DMS 273 treated with DMSO at 0.1 percent for 48 hours (cell line): Measurements from ENCODE around the gene SLC4A2.
"Not testable (repeated sequence)": the region's sequence is repeated elsewhere in the genome, so short reads cannot be mapped to it uniquely, and the experiment has no call there.

Source experiments
- DNase-seq: peaks from one replicate; lab custom pipeline; 2025; lab: John Stamatoyannopoulos, UW

The SLC4A2 gene

GRCh38 chr7:151024435-151025056 lies 34.8 kb upstream of the SLC4A2 start, which contains the start of gene ATG9B:
TSS of gene ATG9B (minus strand) at chr7:151024494. CDS start at chr7:151024423, 71 bp downstream.
- no peak for DNase-seq

DNA sequence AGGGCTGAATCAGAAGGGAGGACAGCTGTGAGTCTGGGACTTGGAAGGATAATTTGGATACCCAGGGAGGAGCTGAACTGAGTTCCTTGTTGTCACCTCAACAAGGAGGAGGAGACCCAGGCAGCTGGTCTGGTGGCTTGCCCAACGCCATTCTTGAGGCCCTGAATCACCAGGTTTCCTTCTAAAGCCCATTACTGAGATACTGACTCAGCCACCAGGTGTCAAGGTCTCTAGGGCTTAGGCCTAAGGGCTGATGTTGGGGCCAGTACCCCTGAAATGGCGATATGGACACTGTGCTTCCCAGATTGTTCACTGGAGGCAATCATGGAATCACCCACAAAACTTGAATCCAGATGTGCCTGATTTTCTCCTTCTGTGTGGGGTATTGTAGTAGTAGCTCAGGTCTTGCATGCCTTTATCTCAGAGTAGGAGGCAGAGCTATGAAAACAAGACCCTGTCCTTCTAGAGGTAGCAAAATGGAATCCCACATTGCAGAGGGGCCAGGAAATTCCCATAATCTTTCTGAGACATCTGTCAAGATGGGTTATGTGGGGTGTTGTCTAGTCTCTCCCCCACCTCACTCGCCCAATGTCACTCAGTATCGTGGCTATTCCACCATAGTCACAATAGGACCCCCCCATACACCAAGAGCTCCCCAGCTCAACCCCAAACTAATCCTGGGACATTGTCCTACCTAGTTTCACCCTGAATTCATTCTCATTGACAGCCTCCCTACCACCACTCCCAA lies 33.3 kb upstream of the SLC4A2 start:
- no peak for DNase-seq

DNA sequence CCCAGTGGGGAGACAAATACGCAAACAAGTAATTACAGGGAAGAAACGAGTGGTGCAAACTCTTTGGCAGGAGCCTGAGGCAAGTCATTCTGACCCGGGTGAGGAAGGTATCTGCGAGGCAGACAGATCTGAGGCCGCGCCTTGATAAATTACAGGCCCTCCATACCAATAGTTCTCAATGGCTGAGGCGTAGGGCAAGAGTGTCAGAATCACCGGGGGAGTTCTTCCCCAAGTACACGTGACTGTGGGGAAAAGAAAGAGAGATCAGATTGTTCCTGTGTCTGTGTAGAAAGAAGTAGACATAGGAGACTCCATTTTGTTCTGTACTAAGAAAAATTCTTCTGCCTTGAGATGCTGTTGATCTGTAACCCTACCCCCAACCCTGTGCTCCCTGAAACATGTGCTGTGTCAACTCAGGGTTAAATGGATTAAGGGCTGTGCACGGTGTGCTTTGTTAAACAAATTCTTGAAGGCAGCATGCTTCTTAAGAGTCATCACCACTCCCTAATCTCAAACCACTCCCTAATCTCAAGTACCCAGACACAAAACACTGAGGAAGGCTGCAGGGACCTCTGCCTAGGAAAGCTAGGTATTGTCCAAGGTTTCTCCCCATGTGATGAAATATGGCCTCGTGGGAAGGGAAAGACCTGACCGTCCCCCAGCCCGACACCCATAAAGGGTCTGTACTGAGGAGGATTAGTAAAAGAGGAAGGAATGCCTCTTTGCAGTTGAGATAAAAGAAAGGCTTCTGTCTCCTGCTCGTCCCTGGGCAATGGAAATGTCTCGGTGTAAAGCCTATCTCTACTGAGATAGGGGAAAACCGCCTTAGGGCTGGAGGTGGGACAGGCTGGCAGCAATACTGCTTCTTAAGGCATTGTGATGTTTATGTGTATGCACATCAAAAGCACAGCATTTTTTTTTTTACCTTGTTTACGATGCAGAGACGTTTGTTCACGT lies 32.3 kb upstream of the SLC4A2 start:
- not testable (repeated sequence) for DNase-seq

DNA sequence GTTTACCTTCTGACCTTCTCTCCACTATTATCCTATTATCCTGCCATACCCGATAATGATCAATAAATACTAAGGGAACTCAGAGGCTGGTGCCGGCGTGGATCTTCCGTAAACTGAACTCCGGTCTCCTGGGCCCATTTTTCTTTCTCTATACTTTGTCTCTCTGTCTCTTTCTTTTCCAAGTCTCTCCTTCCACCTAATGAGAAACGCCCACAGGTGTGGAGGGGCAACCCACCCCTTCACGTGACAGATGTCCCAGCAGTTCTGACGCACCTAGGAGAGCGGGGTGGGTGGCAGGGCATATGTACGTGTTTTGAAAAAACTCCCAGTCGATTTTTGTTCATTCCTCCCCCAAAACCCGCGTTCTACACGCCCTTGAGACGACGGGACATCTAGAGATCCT lies 31.7 kb upstream of the SLC4A2 start:
- not testable (repeated sequence) for DNase-seq

- peak; percentile 99 for DNase-seq
Measured at GRCh38 chr7:151028131-151028947, 31.1 kb upstream of the SLC4A2 start, which contains the start of gene ABCB8. TSS of gene ABCB8 (plus strand) at chr7:151028450. CDS start at chr7:151028516, 66 bp downstream.

DNA sequence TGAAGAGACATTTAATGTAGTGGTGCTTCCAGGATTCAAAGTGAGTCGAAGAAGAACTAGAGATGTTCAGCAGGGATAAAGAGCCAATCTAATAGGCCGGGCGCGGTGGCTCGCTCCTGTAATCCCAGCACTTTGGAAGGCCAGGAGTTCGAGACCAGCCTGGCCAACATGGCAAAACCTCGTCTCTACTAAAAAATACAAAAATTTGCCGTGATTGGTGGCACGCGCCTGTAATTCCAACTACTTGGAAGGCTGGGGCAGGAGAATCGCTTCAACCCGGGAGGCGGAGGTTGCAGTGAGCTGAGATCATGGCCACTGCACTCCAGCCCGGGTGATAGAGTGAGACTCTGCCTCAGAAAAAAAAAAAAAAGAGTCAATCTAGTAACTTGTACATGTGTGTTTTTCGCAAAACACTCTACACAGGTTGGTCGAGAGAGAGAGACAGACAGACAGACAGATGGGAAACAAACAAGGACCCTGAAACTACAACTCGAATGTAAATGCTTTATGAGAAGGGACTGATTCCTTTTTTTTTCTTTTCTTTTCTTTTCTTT lies 30.4 kb upstream of the SLC4A2 start:
- no peak for DNase-seq

- no peak for DNase-seq
Measured at GRCh38 chr7:151031011-151031410, 28.4 kb upstream of the SLC4A2 start.

DNA sequence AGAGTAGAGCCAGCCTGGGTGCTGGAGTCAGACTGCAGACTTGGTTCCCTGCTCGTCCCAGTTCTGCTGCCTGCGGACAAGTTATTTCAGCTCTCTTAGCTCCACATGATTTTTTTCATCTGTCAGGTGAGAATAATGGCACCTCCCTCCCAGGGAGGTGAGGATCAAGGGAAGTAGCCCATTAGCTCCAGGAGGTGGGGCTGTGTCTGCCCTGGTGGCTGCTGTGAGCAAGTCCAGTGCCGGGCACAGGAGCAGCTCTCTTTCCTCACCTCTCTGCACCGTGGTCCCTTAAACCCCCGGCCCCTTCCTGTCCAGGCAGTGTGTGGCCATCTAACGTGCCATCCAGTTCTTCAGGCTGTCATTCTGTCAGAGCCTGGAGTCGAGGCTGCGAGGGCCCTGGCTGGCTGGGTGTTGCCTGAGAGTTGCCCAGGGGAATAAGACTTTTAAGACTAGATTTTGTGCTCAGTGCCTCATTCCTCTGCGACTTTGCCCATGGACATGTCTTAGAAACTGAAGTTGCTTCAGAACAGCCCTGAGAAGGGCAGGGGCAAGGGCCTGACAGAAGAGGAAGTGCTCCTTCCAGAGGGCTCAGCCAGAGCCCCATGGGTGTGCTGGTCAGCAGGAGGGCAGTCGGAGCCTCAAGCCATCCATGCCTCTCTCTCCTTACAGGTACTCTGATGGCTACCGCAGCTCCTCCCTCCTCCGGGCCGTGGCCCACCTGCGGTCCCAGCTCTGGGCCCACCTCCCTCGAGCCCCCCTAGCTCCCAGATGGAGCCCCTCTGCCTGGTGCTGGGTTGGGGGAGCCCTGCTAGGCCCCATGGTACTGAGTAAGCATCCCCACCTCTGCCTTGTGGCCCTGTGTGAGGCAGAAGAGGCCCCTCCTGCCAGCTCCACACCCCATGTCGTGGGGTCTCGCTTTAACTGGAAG lies 26.2 kb upstream of the SLC4A2 start:
- DNase-seq: no peak

GRCh38 chr7:151033864-151034249 lies 25.5 kb upstream of the SLC4A2 start:
- no peak for DNase-seq

- DNase-seq: no peak
Measured at GRCh38 chr7:151034312-151035025, 24.9 kb upstream of the SLC4A2 start.

- no peak for DNase-seq
Measured at GRCh38 chr7:151035026-151035717, 24.2 kb upstream of the SLC4A2 start.

- no peak for DNase-seq
Measured at GRCh38 chr7:151035902-151036301, 23.5 kb upstream of the SLC4A2 start.

- DNase-seq: peak; percentile 21
Measured at GRCh38 chr7:151038951-151039849, 20.2 kb upstream of the SLC4A2 start.

GRCh38 chr7:151039850-151040548 lies 19.4 kb upstream of the SLC4A2 start:
- no peak for DNase-seq

DNA sequence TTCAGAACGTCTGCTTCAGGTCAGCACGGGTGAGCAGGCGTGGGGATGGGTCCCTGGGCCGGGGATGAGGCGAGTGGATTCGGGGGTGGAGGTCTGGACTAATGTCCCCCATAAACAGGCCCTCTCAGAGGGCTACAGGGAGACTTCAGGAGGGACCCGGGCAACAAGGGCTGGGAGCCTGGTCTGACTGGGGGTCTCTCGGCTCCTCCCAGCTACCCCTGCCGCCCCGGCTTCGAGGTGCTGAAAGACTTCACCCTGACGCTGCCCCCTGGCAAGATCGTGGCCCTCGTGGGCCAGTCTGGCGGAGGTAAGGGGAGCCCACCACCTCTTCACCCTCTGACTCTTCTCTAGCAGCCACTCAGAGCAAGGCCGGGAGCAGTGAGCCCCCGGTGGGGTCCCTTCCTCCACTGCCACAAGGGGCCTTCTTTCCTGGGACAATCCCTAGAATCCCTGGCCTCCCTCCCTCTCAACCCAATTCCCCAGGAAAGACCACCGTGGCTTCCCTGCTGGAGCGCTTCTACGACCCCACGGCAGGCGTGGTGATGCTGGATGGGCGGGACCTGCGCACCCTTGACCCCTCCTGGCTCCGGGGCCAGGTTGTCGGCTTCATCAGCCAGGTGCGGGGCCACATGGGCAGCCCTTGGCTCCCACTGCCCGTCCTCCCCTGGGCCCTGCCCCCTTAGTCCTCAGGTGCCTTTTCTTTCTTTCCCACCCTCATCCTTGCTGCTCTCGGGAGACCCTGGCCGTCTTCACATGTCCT lies 18.6 kb upstream of the SLC4A2 start:
- no peak for DNase-seq

GRCh38 chr7:151043449-151043848 lies 15.9 kb upstream of the SLC4A2 start:
- DNase-seq: not testable (repeated sequence)
